Mammary epithelial cell (primary cell): ENCODE measurements around the gene PRDX5.

Experiments
- CTCF ChIP-seq, 2 donors: IDR thresholded peaks in 1 of 2; conservative IDR thresholded peaks in 1 of 2; 2 replicates each; pipeline ENCODE4 v1.5.1; 2011 to 2012; ENCODE audit warnings: inconsistent platforms in 2 of 2, low read length in 2 of 2, mild to moderate bottlenecking in 2 of 2, control low read depth in 1 of 2, low read depth in 1 of 2; ENCODE audit not compliant: insufficient read depth in 1 of 2; ENCODE audit errors: extremely low read depth in 1 of 2
- EZH2 ChIP-seq: IDR thresholded peaks from 2 replicates; pipeline ENCODE4 v1.6.1; 2012; ENCODE audit warnings: low read length, inconsistent platforms, borderline replicate concordance

DNA sequence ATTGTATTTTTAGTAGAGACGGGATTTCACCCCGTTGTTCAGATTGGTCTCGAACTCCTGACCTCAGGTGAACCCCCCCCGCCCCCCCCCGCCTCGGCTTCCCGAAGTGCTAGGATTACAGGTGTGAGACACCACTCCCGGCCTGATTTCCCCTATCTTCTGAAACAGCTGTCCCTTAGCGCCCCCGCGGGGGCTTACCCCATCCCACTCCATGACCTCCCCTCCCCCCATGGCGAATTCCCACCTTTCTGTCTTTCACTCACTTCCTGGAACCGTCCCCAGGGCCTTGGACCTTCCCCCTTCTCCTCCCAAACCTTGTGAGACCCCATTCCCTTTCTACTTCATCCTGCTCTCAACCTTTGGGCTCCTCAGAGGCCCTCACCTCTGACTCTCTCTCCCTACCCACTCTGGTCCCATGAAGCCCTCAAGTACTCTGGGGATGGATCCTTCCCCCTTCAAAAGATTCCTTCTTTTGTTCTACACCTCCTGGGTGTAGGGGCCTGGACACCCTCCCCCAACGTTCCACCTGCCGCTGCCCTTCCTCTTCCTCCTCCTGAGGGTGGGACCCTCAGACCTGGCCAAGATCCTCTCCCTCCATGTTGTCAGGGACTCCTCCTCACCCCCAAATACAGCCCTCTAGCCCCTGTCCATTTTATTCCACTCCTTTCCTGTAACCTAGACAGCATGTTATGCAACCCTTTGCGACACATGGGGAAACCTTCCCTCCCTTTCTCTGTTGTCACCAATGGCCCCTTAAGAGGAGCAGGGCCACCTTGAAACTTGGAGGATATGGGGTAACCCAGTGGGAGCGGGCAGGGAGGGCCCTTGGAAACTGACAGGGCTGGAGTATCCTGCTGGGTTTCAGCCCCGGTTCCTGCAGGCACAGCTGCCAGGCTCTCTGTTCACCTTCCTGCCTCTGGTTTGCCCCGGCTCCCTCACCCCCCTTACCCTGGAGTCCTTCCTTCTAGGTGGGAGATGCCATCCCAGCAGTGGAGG, 1.1 kb downstream of the PRDX5 start:
- TF ChIP-seq CTCF (conservative IDR thresholded peaks at IDR 0.05 in 1 of 2, IDR thresholded peaks at IDR 0.05 in 1 of 2; ENCODE audit: extremely low read depth in 1 of 2, insufficient read depth in 1 of 2, low read depth in 1 of 2, low read length in 2 of 2) (no peak), EZH2 (no peak)
